Measurements from ENCODE around the gene PDE8B. TPM values are rescaled to one million over a fixed set of nuclear protein-coding genes. Genes with fewer than 3 reads are reported as not detected.

The PDE8B gene
- total and polyA plus RNA-seq, 2 experiments from 2014 or later, result 0.45 to 0.91 TPM

- Histone ChIP-seq H3K79me2 (replicated peaks; ENCODE audit: insufficient read depth) (no peaks in the 10 kb centered on the region), H3K4me3 (no peak overlapping the region), H3K27me3 (ENCODE audit: insufficient read depth) (no peaks in the 10 kb centered on the region), H2AFZ (no peak overlapping the region), H3K36me3 (ENCODE audit: insufficient read depth) (no peaks in the 10 kb centered on the region), H3K4me1 (ENCODE audit: insufficient read depth) (no peaks in the 10 kb centered on the region), H3K9me2 (ENCODE audit: insufficient read depth) (no peaks in the 10 kb centered on the region), H4K20me1 (replicated peaks; ENCODE audit: insufficient read depth) (no peaks in the 10 kb centered on the region), H3K27ac (ENCODE audit: low read depth) (no peak overlapping the region), H3K4me2 (no peak overlapping the region), H3F3A (replicated peaks; ENCODE audit: low read depth) (no peaks in the 10 kb centered on the region)
- no peak for DNase-seq (ENCODE audit: low spot score)
- Mint-ChIP-seq H3K36me3 (ENCODE audit: low read depth) (no peaks in the 10 kb centered on the region), H3K27me3 (ENCODE audit: insufficient read depth, low read depth, poor library complexity) (peaks cover 3% of the 10 kb centered on the region), H3K9me3 (no peaks in the 10 kb centered on the region), H3K4me1 (no peaks in the 10 kb centered on the region), H3K27ac (no peak overlapping the region), H3K4me3 (no peak overlapping the region)
- ATAC-seq, result no peak
- TF ChIP-seq STAT1 (IDR thresholded peaks at IDR 0.05; ENCODE audit: unreplicated experiment) (no peak), JUNB (IDR thresholded peaks at IDR 0.05; ENCODE audit: unreplicated experiment) (no peak), ZNF462 (CRISPR knock-in tag; IDR thresholded peaks at IDR 0.05) (no peak), NANOG (IDR thresholded peaks at IDR 0.05; ENCODE audit: borderline replicate concordance) (no peak), ZNF331 (CRISPR knock-in tag; IDR thresholded peaks at IDR 0.05; ENCODE audit: low read depth) (no peak), CREB1 (CRISPR knock-in tag; IDR thresholded peaks at IDR 0.05; ENCODE audit: low read depth) (no peak), ETS1 (IDR thresholded peaks at IDR 0.05) (no peak), REST (IDR thresholded peaks at IDR 0.05; ENCODE audit: unreplicated experiment) (no peak), EZH2phosphoT487 (IDR thresholded peaks at IDR 0.05; ENCODE audit: unreplicated experiment) (no peak), EZH2 (IDR thresholded peaks at IDR 0.05; ENCODE audit: low read depth, unreplicated experiment) (no peak), POLR2AphosphoS5 (IDR thresholded peaks at IDR 0.05; ENCODE audit: low read depth) (no peak), ZNF114 (CRISPR knock-in tag; IDR thresholded peaks at IDR 0.05) (no peak)
Observed at GRCh38 chr5:77368367-77368766, 157.9 kb downstream of the PDE8B start.

Measured in GM23338 (cell line).